ENCODE results near the gene OR2F1. TPM values are rescaled to one million over a fixed set of nuclear protein-coding genes. Genes with fewer than 3 reads are reported as not detected.
"Not testable (repeated sequence)": the region's sequence is repeated elsewhere in the genome, so short reads cannot be mapped to it uniquely, and the experiment has no call there.

OR2F1 gene
- total and polyA plus RNA-seq, 10 donors, result not detected

- Histone ChIP-seq H3K4me3 (no peak overlapping the region), H3K36me3 (no peaks in the 10 kb centered on the region), H3K4me1 (no peaks in the 10 kb centered on the region), H3K27me3 (replicated peaks in 1 of 7) (no peaks in the 10 kb centered on the region), H3K27ac (no peak overlapping the region), H3K9me3 (peaks cover 0 to 16% (median 9%) of the 10 kb centered on the region in 8 donors)
- DNase-seq, result no peak
- TF ChIP-seq, protein P1, sequence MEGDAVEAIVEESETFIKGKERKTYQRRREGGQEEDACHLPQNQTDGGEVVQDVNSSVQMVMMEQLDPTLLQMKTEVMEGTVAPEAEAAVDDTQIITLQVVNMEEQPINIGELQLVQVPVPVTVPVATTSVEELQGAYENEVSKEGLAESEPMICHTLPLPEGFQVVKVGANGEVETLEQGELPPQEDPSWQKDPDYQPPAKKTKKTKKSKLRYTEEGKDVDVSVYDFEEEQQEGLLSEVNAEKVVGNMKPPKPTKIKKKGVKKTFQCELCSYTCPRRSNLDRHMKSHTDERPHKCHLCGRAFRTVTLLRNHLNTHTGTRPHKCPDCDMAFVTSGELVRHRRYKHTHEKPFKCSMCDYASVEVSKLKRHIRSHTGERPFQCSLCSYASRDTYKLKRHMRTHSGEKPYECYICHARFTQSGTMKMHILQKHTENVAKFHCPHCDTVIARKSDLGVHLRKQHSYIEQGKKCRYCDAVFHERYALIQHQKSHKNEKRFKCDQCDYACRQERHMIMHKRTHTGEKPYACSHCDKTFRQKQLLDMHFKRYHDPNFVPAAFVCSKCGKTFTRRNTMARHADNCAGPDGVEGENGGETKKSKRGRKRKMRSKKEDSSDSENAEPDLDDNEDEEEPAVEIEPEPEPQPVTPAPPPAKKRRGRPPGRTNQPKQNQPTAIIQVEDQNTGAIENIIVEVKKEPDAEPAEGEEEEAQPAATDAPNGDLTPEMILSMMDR (IDR thresholded peaks at IDR 0.05 in 8 of 11, conservative IDR thresholded peaks at IDR 0.05 in 3 of 11), result no peak
- TF ChIP-seq POLR2A (IDR thresholded peaks at IDR 0.05) (no peak), POLR2AphosphoS5 (IDR thresholded peaks at IDR 0.05) (no peak)
- 73 to 80% (median 77%) methylated on average over 5 of the region's 5 CpGs for WGBS, 5 donors
- intact Hi-C loops (cut with DNase I; ENCODE audit: low total_unique reads), result no loop called here
Measured at GRCh38 chr7:144004703-144005102, 50.1 kb downstream of the OR2F1 start.

DNA sequence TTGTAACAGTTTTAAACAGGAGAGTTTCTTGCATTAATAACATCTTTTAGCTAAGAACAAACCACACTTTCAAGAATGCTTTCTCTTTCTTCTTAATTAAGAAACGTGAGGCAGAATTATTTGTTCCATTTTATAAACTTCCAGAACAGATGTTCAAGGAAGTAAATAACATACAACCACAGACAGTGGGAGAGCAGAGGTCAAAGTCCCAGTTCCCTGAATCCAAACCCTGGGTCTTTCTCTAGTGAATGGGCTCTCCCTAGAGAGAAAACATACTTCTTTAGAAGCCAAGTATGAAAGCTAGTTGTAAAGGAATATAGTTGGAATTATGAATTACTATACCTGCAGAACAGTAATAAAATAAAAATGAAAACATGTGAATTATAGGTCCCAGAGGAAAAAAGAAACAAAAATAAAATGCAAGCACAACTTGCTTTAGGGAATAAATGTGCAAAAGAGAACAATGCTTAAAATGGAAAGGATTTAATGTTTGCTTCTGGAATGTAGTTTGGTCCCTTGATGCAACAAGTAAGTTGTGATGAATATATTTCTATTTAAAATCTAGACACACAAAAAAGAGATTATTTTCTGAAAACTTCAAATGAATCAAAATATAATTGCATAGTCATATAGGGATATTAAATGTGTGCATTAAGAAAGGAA lies 51.5 kb downstream of the OR2F1 start:
- Histone ChIP-seq H3K9me3 (peaks cover 0 to 28% (median 18%) of the 10 kb centered on the region in 8 donors), H3K4me3 (no peak overlapping the region), H3K27ac (no peak overlapping the region), H3K36me3 (no peaks in the 10 kb centered on the region), H3K27me3 (replicated peaks in 1 of 7) (no peaks in the 10 kb centered on the region), H3K4me1 (no peaks in the 10 kb centered on the region)
- WGBS, 5 donors, result 30 to 66% (median 50%) methylated on average over 1 of the region's 1 CpG
- no peak for DNase-seq
- intact Hi-C loops (cut with DNase I; ENCODE audit: low total_unique reads), result no loop called here
- TF ChIP-seq POLR2AphosphoS5 (IDR thresholded peaks at IDR 0.05) (no peak), POLR2A (IDR thresholded peaks at IDR 0.05) (no peak)
- TF ChIP-seq, protein P1 (IDR thresholded peaks at IDR 0.05 in 8 of 11, conservative IDR thresholded peaks at IDR 0.05 in 3 of 11), result no peak

DNA sequence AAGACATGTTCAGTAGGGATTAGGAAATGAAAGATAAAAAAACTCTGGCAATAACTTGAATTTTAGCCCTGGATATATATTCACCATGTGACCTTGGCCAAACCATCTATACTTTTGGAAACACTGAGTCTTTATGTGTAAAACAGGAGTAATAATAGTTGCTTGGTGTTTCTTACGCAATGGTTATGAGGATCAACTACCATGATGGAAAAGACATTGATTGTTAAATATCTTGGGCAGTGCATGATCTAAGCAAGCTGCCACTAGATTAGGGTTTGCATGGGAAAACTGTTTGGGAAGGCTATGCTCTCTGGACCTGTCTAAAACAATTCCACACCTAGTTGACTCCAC lies 52.0 kb downstream of the OR2F1 start:
- Histone ChIP-seq H3K4me1 (no peaks in the 10 kb centered on the region), H3K27ac (no peak overlapping the region), H3K4me3 (no peak overlapping the region), H3K9me3 (peaks cover 0 to 28% (median 18%) of the 10 kb centered on the region in 8 donors), H3K36me3 (no peaks in the 10 kb centered on the region), H3K27me3 (replicated peaks in 1 of 7) (no peaks in the 10 kb centered on the region)
- no peak for DNase-seq
- no peak for TF ChIP-seq POLR2A (IDR thresholded peaks at IDR 0.05)
- TF ChIP-seq, protein P1 (IDR thresholded peaks at IDR 0.05 in 8 of 11, conservative IDR thresholded peaks at IDR 0.05 in 3 of 11), result no peak
- TF ChIP-seq POLR2AphosphoS5 (IDR thresholded peaks at IDR 0.05), result no peak
- intact Hi-C loops (cut with DNase I; ENCODE audit: low total_unique reads), result no loop called here
- 89 to 95% (median 91%) methylated on average over 1 of the region's 1 CpG for WGBS, 5 donors

DNA sequence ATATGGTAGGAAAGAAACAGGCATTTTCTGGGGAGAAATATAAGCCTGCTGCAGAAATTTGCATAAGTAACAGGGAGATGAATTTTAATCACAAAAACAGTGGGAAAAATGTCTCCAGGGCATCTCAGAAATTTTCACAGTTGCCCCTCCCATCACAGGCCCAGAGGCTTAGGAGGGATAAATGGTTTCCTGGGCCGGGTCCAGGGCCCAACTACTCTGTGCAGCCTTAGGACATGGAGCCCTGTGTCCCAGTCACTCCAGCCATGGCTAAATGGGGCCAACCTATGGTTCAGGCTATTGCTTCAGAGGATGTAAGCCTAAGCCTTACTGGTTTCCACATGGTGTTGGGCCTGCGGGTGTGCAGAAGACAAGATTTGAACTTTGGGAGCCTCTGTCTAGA lies 54.7 kb downstream of the OR2F1 start:
- H3K36me3 ChIP-seq, result no peaks in the 10 kb centered on the region
- DNase-seq, result no peak
- H3K4me3 ChIP-seq, result no peak overlapping the region
- no peaks in the 10 kb centered on the region for H3K4me1 ChIP-seq
- H3K27me3 ChIP-seq (replicated peaks in 1 of 7), result no peaks in the 10 kb centered on the region
- WGBS, 5 donors, result 71 to 83% (median 77%) methylated on average over 2 of the region's 2 CpGs
- H3K9me3 ChIP-seq, result peaks cover 0 to 28% (median 18%) of the 10 kb centered on the region in 8 donors
- no peak overlapping the region for H3K27ac ChIP-seq
- intact Hi-C loops (cut with DNase I; ENCODE audit: low total_unique reads), result no loop called here
- TF ChIP-seq POLR2AphosphoS5 (IDR thresholded peaks at IDR 0.05) (no peak), POLR2A (IDR thresholded peaks at IDR 0.05) (no peak)
- TF ChIP-seq, protein P1 (IDR thresholded peaks at IDR 0.05 in 8 of 11, conservative IDR thresholded peaks at IDR 0.05 in 3 of 11), result no peak

GRCh38 chr7:144010061-144010460 lies 55.4 kb downstream of the OR2F1 start:
- H3K27me3 ChIP-seq (replicated peaks in 1 of 7); DNase-seq; intact Hi-C loops (cut with DNase I; ENCODE audit: low total_unique reads); H3K4me1 ChIP-seq; H3K4me3 ChIP-seq; H3K36me3 ChIP-seq; H3K27ac ChIP-seq: not testable (repeated sequence)
- H3K9me3 ChIP-seq, result peaks cover 0 to 28% (median 18%) of the 10 kb centered on the region in 8 donors

- DNase-seq; H3K27me3 ChIP-seq (replicated peaks in 1 of 7); intact Hi-C loops (cut with DNase I; ENCODE audit: low total_unique reads); H3K4me3 ChIP-seq; H3K36me3 ChIP-seq; H3K27ac ChIP-seq; H3K4me1 ChIP-seq: not testable (repeated sequence)
- H3K9me3 ChIP-seq, result peaks cover 0 to 33% (median 18%) of the 10 kb centered on the region in 8 donors
- WGBS, 5 donors, result 69 to 86% (median 78%) methylated on average over 1 of the region's 1 CpG
Measured at GRCh38 chr7:144010821-144011220, 56.2 kb downstream of the OR2F1 start.
